ENCODE data around the gene WWP2. TPM values are rescaled to one million over a fixed set of nuclear protein-coding genes. Genes with fewer than 3 reads are reported as not detected.

WWP2 gene
- polyA plus RNA-seq, 1 donor (not counting 4 experiments of a cell fraction or from before 2014, with no cell fraction given), result 6.9 TPM

- Histone ChIP-seq H4K20me1 (ENCODE audit: control insufficient read depth, extremely low read depth, insufficient read depth, low read length) (no peaks in the 10 kb centered on the region), H3K9me3 (ENCODE audit: control insufficient read depth, low read depth, low read length) (no peaks in the 10 kb centered on the region), H2AFZ (ENCODE audit: control insufficient read depth, low read length) (no peak overlapping the region), H3K4me1 (ENCODE audit: control insufficient read depth, extremely low read depth, insufficient read depth, low read length) (no peaks in the 10 kb centered on the region), H3K27me3 (ENCODE audit: control insufficient read depth, extremely low read depth, insufficient read depth, low read length) (no peaks in the 10 kb centered on the region), H3K9me1 (ENCODE audit: control insufficient read depth, extremely low read depth, insufficient read depth, low read length) (no peaks in the 10 kb centered on the region), H3K4me2 (ENCODE audit: control insufficient read depth, extremely low read depth, insufficient read depth, low read depth, low read length) (no peak overlapping the region), H3K36me3 (ENCODE audit: control insufficient read depth in 2 of 2, extremely low read depth in 1 of 2, insufficient read depth in 2 of 2, low read length in 2 of 2) (no peaks in the 10 kb centered on the region), H3K27ac (ENCODE audit: control insufficient read depth, insufficient read depth, low read length) (no peak overlapping the region), H3K4me3 (ENCODE audit: control insufficient read depth in 2 of 3, extremely low read depth in 1 of 3, insufficient read depth in 2 of 3, low read depth in 1 of 3, low read length in 3 of 3) (no peak overlapping the region), H3K9ac (ENCODE audit: control insufficient read depth, extremely low read depth, insufficient read depth, low read length) (no peak overlapping the region), H3K79me2 (ENCODE audit: control insufficient read depth, insufficient read depth, low read length) (no peaks in the 10 kb centered on the region)
- dilution Hi-C loops (cut with MboI; ENCODE audit: extremely low pct_ligation_motif_present, low sequenced_read_pairs), result no loop called here
- FAIRE-seq (no peak), DNase-seq (ENCODE audit: low read depth, low spot score) (no peak)
- no peak for TF ChIP-seq CTCF (optimal IDR thresholded peaks at IDR 0.05 in 1 of 3, IDR thresholded peaks at IDR 0.05 in 1 of 3, conservative IDR thresholded peaks at IDR 0.05 in 1 of 3; ENCODE audit: extremely low read depth in 1 of 3, insufficient read depth in 2 of 3, low read length in 3 of 3)
- TF ChIP-seq EZH2 (IDR thresholded peaks at IDR 0.05; ENCODE audit: low read length), result no peak
Measured at GRCh38 chr16:69820926-69821541, 58.9 kb downstream of the WWP2 start.

- Histone ChIP-seq H4K20me1 (ENCODE audit: control insufficient read depth, extremely low read depth, insufficient read depth, low read length) (no peaks in the 10 kb centered on the region), H3K27ac (ENCODE audit: control insufficient read depth, insufficient read depth, low read length) (no peak overlapping the region), H3K4me1 (ENCODE audit: control insufficient read depth, extremely low read depth, insufficient read depth, low read length) (no peaks in the 10 kb centered on the region), H3K36me3 (ENCODE audit: control insufficient read depth in 2 of 2, extremely low read depth in 1 of 2, insufficient read depth in 2 of 2, low read length in 2 of 2) (no peaks in the 10 kb centered on the region), H3K9ac (ENCODE audit: control insufficient read depth, extremely low read depth, insufficient read depth, low read length) (no peak overlapping the region), H3K4me3 (ENCODE audit: control insufficient read depth in 2 of 3, extremely low read depth in 1 of 3, insufficient read depth in 2 of 3, low read depth in 1 of 3, low read length in 3 of 3) (no peak overlapping the region), H2AFZ (ENCODE audit: control insufficient read depth, low read length) (no peak overlapping the region), H3K9me1 (ENCODE audit: control insufficient read depth, extremely low read depth, insufficient read depth, low read length) (no peaks in the 10 kb centered on the region), H3K79me2 (ENCODE audit: control insufficient read depth, insufficient read depth, low read length) (no peaks in the 10 kb centered on the region), H3K4me2 (ENCODE audit: control insufficient read depth, extremely low read depth, insufficient read depth, low read depth, low read length) (no peak overlapping the region), H3K9me3 (ENCODE audit: control insufficient read depth, low read depth, low read length) (no peaks in the 10 kb centered on the region), H3K27me3 (ENCODE audit: control insufficient read depth, extremely low read depth, insufficient read depth, low read length) (no peaks in the 10 kb centered on the region)
- FAIRE-seq (no peak), DNase-seq (ENCODE audit: low read depth, low spot score) (no peak)
- dilution Hi-C loops (cut with MboI; ENCODE audit: extremely low pct_ligation_motif_present, low sequenced_read_pairs), result no loop called here
- TF ChIP-seq EZH2 (IDR thresholded peaks at IDR 0.05; ENCODE audit: low read length), result no peak
Measured at GRCh38 chr16:69821844-69822173, 59.7 kb downstream of the WWP2 start.

All from keratinocyte (primary cell).